Muscle of back (tissue), 13 donors: ENCODE results near the gene TBC1D1. TPM values are rescaled to one million over a fixed set of nuclear protein-coding genes. Genes with fewer than 3 reads are reported as not detected.

Experiments used
- DNase-seq, 3 donors: peaks; one replicate each; pipeline versions ENCODE4 v3.0.0 to v3.0.0-alpha.2; 2013
- long read RNA-seq, 9 donors: transcript quantifications; one replicate each; lab custom pipeline, GENCODE V29; 2026
- polyA plus RNA-seq, 10 donors: library from polyadenylated mRNA; unstranded; fragments of 120-200 nt; gene quantifications; one replicate each; pipeline ENCODE4 v1.2.1, GENCODE V29; 2013; ENCODE audit not compliant: insufficient read length in 10 of 10

Gene TBC1D1, protein sequence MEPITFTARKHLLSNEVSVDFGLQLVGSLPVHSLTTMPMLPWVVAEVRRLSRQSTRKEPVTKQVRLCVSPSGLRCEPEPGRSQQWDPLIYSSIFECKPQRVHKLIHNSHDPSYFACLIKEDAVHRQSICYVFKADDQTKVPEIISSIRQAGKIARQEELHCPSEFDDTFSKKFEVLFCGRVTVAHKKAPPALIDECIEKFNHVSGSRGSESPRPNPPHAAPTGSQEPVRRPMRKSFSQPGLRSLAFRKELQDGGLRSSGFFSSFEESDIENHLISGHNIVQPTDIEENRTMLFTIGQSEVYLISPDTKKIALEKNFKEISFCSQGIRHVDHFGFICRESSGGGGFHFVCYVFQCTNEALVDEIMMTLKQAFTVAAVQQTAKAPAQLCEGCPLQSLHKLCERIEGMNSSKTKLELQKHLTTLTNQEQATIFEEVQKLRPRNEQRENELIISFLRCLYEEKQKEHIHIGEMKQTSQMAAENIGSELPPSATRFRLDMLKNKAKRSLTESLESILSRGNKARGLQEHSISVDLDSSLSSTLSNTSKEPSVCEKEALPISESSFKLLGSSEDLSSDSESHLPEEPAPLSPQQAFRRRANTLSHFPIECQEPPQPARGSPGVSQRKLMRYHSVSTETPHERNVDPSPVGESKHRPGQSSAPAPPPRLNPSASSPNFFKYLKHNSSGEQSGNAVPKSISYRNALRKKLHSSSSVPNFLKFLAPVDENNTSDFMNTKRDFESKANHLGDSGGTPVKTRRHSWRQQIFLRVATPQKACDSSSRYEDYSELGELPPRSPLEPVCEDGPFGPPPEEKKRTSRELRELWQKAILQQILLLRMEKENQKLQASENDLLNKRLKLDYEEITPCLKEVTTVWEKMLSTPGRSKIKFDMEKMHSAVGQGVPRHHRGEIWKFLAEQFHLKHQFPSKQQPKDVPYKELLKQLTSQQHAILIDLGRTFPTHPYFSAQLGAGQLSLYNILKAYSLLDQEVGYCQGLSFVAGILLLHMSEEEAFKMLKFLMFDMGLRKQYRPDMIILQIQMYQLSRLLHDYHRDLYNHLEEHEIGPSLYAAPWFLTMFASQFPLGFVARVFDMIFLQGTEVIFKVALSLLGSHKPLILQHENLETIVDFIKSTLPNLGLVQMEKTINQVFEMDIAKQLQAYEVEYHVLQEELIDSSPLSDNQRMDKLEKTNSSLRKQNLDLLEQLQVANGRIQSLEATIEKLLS (N-terminal part only)
- 10 to 100 TPM; 38.8 to 69.9 (median 50.1) TPM for polyA plus RNA-seq
- long read RNA-seq, donor 1, partial matches to known transcripts = 0 of 2 reads
- long read RNA-seq, donor 1, other reads (novel, unspliced or antisense) = 0 of 2 reads
- long read RNA-seq, donor 2, partial matches to known transcripts = 0 of 1 reads
- long read RNA-seq, donor 2, other reads (novel, unspliced or antisense) = 0 of 1 reads
- long read RNA-seq, donor 3 = 0 reads
- long read RNA-seq, donor 4, partial matches to known transcripts = 0 of 2 reads
- long read RNA-seq, donor 4, other reads (novel, unspliced or antisense) = 0 of 2 reads
- long read RNA-seq, donor 5, partial matches to known transcripts = 0 of 2 reads
- long read RNA-seq, donor 5, other reads (novel, unspliced or antisense) = 0 of 2 reads
- long read RNA-seq, donor 6, partial matches to known transcripts = 0 of 3 reads
- long read RNA-seq, donor 6, other reads (novel, unspliced or antisense) = 0 of 3 reads
- long read RNA-seq, donor 7, partial matches to known transcripts = 5 of 7 reads
- long read RNA-seq, donor 7, other reads (novel, unspliced or antisense) = 0 of 7 reads
- long read RNA-seq, donor 8 = 0 reads
- long read RNA-seq, donor 9 = 0 reads

DNA sequence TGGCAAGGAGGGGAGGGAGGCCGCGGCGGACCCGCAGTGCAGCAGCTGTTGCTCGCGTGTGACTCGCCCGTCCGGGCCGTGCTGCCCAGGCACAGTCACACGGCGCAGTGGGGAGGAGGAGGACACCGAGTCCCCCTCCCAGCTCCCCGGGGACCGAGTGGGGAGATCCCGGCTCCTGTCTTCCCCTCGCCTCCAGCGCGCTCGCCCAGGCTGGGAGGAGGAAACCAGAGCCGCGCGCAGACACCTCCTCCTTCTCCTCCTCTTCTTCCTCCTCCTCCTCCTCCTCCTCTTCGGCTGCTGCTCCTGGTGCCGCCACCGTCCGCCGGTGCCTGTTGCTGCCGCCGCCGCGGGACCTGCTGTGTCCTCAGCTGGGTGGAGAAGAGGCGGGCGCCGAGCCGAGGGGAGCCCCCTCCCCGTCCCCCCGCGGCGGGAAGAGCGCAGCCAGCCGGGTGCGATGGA, at the start of gene TBC1D1:
Gene TBC1D1 (plus strand): TSS at position 284 of the 459 bp plus-strand sequence. CDS start 11,012 bp downstream, outside the sequence.
- peak in 2 of 3 donors; percentile 33 to 65 for DNase-seq

- no peak for DNase-seq
Measured at GRCh38 chr4:37844204-37844603, 46.7 kb upstream of the TBC1D1 start.

- no peak for DNase-seq
Measured at GRCh38 chr4:37845201-37845600, 45.7 kb upstream of the TBC1D1 start.

DNA sequence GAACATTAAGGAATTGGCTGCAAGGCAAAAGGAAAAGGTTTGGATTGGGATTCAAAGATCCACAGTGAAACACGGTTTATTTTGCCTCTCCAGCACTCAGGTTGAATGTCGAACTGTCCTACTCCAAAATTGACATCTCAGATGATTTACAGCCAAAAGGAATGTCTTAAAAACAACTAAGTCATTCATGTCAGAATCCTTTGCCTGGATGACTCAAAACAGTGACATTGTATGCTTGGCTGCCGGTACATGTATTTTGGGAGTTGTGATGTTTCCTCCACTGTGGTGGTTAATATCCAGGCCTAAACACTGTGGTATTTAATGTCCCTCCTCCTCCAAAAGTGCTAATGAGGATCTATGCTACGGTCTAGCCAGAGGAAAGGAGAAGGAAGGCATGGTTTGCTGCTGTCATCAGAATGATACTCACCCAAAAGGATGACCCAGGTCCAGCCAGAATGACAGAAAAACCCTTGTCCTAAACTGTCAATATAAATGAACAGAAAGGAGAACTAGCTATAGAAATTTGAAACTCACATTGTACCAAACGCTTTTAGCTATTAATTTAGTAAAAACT, 43.5 kb upstream of the TBC1D1 start:
- no peak for DNase-seq

- no peak for DNase-seq
Measured at GRCh38 chr4:37852376-37852775, 38.5 kb upstream of the TBC1D1 start.

GRCh38 chr4:37858112-37858511, 32.8 kb upstream of the TBC1D1 start:
- DNase-seq = no peak

GRCh38 chr4:37858872-37859271, 32.0 kb upstream of the TBC1D1 start:
- no peak for DNase-seq

DNA sequence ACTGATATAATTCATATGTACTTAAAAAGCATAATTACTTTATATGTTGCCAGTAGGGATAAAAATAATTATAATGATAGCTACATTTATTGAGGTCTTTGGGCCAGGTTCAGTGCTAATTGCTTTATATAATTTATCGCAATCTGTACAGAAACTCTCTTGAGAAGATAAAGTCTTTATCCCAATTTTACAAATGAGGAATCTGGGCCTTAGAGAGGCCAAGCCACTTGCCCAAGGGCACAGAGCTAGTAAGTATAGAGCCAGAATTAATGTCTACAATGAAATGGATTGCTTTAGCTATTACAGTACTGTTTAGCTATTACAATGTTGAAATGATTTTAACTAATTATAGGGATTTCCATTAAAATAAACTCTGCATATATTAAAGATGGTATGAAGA, 30.6 kb upstream of the TBC1D1 start:
- DNase-seq = no peak

- no peak for DNase-seq
Measured at GRCh38 chr4:37862961-37863360, 27.9 kb upstream of the TBC1D1 start.

DNA sequence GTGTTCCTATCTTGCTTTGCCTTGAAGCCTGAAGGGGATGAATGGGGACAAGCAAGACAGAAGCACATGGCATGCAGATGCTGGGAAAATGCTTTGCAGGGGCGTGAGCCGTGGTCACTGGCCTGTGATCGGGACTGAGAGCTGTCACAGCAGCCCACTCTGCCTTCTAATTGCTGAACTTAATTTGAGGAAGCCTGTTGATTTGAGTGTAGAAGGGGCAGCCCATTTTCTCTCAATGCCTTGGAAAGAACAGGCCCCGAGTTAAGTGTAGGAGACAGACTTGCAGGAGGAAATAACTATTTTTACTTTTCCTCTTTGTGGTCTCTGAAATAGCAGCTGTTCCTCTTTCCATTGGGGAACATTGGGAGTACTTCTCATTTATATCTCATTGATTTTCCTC, 26.1 kb upstream of the TBC1D1 start:
- DNase-seq = peak; percentile 9 to 27 (median 9)

GRCh38 chr4:37865450-37865849, 25.4 kb upstream of the TBC1D1 start:
- no peak for DNase-seq

DNA sequence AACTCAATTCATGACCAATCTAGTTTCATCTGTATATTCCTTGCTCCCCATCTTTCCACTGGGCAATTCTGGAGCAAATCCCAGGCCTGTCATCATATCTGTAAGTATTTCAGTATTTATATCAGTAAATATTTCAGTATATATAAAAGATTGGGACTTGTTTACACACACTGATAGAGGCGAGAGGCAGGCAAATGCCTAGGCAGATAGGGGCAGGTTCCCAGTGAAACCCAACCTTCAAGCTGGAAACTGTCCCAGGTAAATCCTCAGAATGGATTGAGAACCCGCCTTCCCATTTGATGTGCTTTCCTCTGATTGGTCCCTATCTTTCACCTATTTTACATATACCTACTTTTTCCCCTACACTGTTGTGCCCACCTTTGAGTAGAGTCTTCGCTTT, 23.8 kb upstream of the TBC1D1 start:
- no peak for DNase-seq

DNA sequence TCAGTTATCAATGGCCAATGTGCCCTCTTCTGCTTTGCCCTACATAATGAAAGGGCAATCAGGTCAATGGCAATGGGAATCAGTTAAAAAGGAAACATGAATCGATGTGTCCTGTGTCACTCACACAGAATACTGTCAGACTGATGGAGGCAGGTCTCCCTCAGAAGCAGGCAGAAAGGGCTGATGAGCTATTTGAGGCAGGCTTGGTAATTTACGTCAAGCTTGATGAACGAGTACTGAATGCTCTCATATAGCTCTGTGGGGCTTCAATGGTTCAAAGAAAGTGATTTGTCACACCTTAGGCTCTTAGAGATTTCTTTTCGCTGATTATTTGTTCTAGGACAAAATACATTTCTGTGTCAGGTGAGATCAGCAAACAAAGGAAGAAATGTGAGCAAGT, 22.6 kb upstream of the TBC1D1 start:
- no peak for DNase-seq

GRCh38 chr4:37872310-37872988, 18.4 kb upstream of the TBC1D1 start:
- no peak for DNase-seq

GRCh38 chr4:37873386-37873785, 17.5 kb upstream of the TBC1D1 start:
- no peak for DNase-seq

DNA sequence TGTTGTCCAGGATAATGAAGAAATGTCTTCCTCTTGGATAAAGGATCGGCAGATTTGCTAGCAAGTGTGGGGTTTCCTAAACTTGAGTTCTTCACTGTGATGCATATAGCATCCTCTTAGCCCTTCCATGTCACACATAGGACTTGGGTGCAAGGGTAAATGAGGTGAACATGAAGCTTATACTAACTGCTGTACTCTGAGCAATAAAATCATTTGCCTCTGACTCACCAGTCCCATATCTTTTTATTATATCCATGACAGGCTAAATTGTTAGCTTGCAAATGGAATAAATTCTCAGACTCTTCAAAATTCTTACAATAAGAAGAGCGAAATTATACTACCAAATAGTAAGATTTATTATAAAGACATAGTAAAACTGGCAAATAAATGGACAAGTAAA, 14.7 kb upstream of the TBC1D1 start:
- no peak for DNase-seq

GRCh38 chr4:37879365-37879764, 11.5 kb upstream of the TBC1D1 start:
- no peak for DNase-seq

- no peak for DNase-seq
Measured at GRCh38 chr4:37881811-37882210, 9.1 kb upstream of the TBC1D1 start.

DNA sequence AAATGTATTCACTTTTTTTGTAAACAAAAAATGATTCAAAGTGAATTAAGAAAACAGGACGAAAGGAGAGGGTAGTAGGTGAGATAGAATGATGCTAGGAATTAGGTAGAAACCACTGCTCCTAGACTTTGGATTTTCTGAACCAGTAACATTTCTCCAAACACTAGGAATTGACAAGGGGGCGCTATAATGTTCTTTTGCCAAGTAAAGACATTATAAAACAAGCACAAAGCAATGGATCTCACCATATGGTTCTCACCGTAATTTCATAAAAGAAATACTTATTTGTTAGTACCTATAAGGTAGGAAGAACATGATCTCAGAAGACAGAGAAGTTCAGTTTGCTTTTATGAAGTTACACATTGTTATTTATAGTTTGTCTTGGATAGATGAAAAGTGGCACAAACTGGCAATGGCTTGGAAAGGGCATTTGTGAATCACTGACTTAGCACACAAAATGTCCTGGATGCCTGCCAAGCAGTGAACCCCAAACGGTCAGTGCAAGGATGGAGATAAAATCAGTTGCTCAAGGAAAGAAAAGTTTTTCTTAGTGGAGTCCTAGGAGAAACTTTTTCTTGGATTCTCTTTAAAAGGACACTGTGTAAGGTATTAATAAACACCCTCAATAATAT, 8.1 kb upstream of the TBC1D1 start:
- no peak for DNase-seq
